ENCODE results near the gene AK1. TPM values are rescaled to one million over a fixed set of nuclear protein-coding genes. Genes with fewer than 3 reads are reported as not detected.

The AK1 gene
- total RNA-seq, 1 donor from 2014 or later, result 932 TPM

Small RNA genes within 50 kb of the gene (microRNA-seq; reads per million reads assigned to microRNA genes)
- gene MIR4672, result not detected

Other genes starting within 250 kb of the AK1 start
- not detected for gene CFAP157, start 170.7 kb downstream of the AK1 start, total RNA-seq
- 13.3 TPM for gene PTRH1, start 162.0 kb downstream of the AK1 start, total RNA-seq
- gene TTC16, start 161.6 kb downstream of the AK1 start, total RNA-seq, result 0.48 TPM
- gene TOR2A, start 142.4 kb downstream of the AK1 start, total RNA-seq, result 3.3 TPM
- 18.2 TPM for gene SH2D3C, start 99.0 kb downstream of the AK1 start, total RNA-seq
- 44.4 TPM for gene CDK9, start 91.6 kb downstream of the AK1 start, total RNA-seq
- 31.5 TPM for gene FPGS, start 74.8 kb downstream of the AK1 start, total RNA-seq
- 118 TPM for gene ENG, start 23.0 kb downstream of the AK1 start, total RNA-seq
- gene ST6GALNAC6, start 21.9 kb upstream of the AK1 start, total RNA-seq, result 38.2 TPM
- gene ST6GALNAC4, start 39.4 kb upstream of the AK1 start, total RNA-seq, result 18.1 TPM
- gene PIP5KL1, start 53.1 kb upstream of the AK1 start, total RNA-seq, result 0.48 TPM
- 9.9 TPM for gene DPM2, start 60.2 kb upstream of the AK1 start, total RNA-seq
- gene EEIG1, start 103.3 kb upstream of the AK1 start, total RNA-seq, result 21.8 TPM
- 4.5 TPM for gene NAIF1, start 189.6 kb upstream of the AK1 start, total RNA-seq
- 5.0 TPM for gene SLC25A25, start 190.6 kb upstream of the AK1 start, total RNA-seq

Measured in Right ventricle myocardium superior (tissue), 1 donor.